GM12874 (cell line): ENCODE results near the gene PALD1.

Experiments used
- CTCF ChIP-seq: IDR thresholded peaks from 2 replicates; pipeline ENCODE4 v1.5.1; 2011; ENCODE audit warnings: low read depth, mild to moderate bottlenecking, control low read depth, low read length, moderate library complexity; ENCODE audit not compliant: insufficient read depth

Gene PALD1

GRCh38 chr10:70492786-70493659 is 14.5 kb downstream of the PALD1 start:
- no peak for TF ChIP-seq CTCF

GRCh38 chr10:70493660-70494234 is 15.2 kb downstream of the PALD1 start:
- TF ChIP-seq CTCF = no peak

GRCh38 chr10:70494536-70494935 is 16.0 kb downstream of the PALD1 start:
- no peak for TF ChIP-seq CTCF

- TF ChIP-seq CTCF = no peak
Observed at GRCh38 chr10:70494966-70495365, 16.4 kb downstream of the PALD1 start.

GRCh38 chr10:70495691-70496261 is 17.2 kb downstream of the PALD1 start:
- no peak for TF ChIP-seq CTCF

- TF ChIP-seq CTCF = no peak
Observed at GRCh38 chr10:70496341-70497119, 18.0 kb downstream of the PALD1 start.

GRCh38 chr10:70497120-70497545 is 18.6 kb downstream of the PALD1 start:
- no peak for TF ChIP-seq CTCF
